Upper lobe of right lung (tissue), 1 donor: ENCODE data around the gene DHX58. TPM values are rescaled to one million over a fixed set of nuclear protein-coding genes. Genes with fewer than 3 reads are reported as not detected.

ENCODE experiments used
- ATAC-seq: fragments of 200-7000 bp; cut with Tn5 transposase; one replicate; pipeline ENCODE4 v1.9.1; 2020; ENCODE audit warnings: mild to moderate bottlenecking, moderate library complexity
- DNase-seq: peaks from one replicate; pipeline ENCODE4 v3.0.0-alpha.2; 2020
- H3K27ac ChIP-seq: fragments of 200-600 bp; one replicate; pipeline ENCODE4 v1.8.0; 2022
- H3K27me3 ChIP-seq: fragments of 200-600 bp; one replicate; pipeline ENCODE4 v1.8.0; 2022; ENCODE audit warnings: mild to moderate bottlenecking
- H3K36me3 ChIP-seq: fragments of 200-600 bp; one replicate; pipeline ENCODE4 v1.8.0; 2022
- H3K4me1 ChIP-seq: fragments of 200-600 bp; one replicate; pipeline ENCODE4 v1.8.0; 2022
- H3K4me3 ChIP-seq: fragments of 200-600 bp; one replicate; pipeline ENCODE4 v1.8.0; 2022; ENCODE audit warnings: mild to moderate bottlenecking
- H3K9me3 ChIP-seq: fragments of 200-600 bp; one replicate; pipeline ENCODE4 v1.8.0; 2022
- CTCF ChIP-seq: fragments of 200-600 bp; IDR thresholded peaks from one replicate; pipeline ENCODE4 v1.8.0; 2022; ENCODE audit warnings: antibody characterized with exemption
- intact Hi-C: fragments of 100-400 bp; cut with DNase I; formaldehyde crosslinking; loops from one replicate; pipeline ENCODE4 v1.11.0; 2022
- total RNA-seq: library from RNA; stranded (reverse); fragmentation: NEBNext Ultra II Directional; extraction: Animal tissue kit (Norgen Biotek cat#: 25700); gene quantifications from one replicate; pipeline ENCODE4 v1.2.1, GENCODE V29; 2021
- donor health status: DM: no; HTN: yes; CAD: no; lungs with severe emphysema.

DHX58 gene
- total RNA-seq, 1 donor from 2014 or later: 27.5 TPM

DNA sequence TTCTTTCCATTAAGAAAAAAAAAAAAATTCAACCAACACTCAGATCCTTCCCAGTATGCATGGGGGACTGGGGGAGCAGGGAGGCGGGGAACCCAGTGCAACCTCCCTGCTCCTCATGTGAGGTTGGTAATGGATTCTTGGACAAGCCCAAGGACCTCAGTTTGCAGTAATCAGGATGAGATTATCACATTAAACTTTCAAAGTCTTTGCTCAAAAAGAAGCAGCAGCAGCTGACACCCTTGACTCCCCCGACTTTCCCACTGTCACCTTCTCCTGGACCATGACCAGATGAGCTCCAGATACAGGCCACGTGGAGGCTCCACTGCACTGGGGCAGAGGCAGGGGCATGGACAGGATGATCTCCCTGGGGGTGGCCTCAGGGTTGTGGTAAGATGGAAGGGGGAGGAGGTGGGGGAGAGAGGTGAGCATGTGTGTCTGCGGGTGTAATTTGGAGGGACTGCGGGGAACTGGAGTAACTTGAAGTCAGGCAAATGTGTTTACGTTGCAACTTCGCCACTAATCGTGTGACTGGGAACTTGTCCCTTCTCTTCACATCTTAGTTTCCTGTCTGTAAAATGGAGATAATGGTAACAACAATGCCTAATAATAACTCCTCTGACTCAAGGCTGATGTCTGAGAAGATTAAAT, 34.0 kb downstream of the DHX58 start:
- H3K4me1 ChIP-seq: no peaks in the 10 kb centered on the region
- ATAC-seq: no peak
- TF ChIP-seq CTCF: no peak

DNA sequence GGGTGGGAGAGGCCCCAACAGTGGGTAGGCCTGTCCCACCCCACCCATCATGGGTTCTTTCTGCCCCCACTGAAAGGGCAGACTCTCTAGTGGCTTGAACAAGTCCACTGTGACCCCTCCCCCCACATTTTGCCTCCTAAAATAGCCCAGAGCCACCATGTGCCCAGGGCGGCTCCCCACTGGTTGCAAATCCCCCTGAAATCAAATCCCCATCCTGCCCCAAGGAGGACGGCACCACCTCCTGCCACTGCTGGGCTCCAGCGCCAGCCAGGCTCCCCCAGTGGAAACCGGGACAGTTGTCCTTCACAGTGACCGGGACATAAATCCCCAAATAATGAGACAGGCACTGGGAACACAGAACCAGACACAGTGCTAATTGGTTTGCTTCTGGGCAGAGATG, 34.8 kb downstream of the DHX58 start:
- TF ChIP-seq CTCF: no peak
- DNase-seq: no peak
- no peak overlapping the region for H3K4me3 ChIP-seq
- H3K4me1 ChIP-seq: no peaks in the 10 kb centered on the region
- no peak overlapping the region for H3K27ac ChIP-seq
- H3K9me3 ChIP-seq: no peaks in the 10 kb centered on the region
- peaks cover 9% of the 10 kb centered on the region for H3K27me3 ChIP-seq
- intact Hi-C loops: no loop called here
- ATAC-seq: no peak
- H3K36me3 ChIP-seq: no peaks in the 10 kb centered on the region

More for the DNA sequence above, 34.0 kb downstream of the DHX58 start:
- H3K9me3 ChIP-seq: no peaks in the 10 kb centered on the region
- no peak for DNase-seq
- H3K27ac ChIP-seq: no peak overlapping the region
- intact Hi-C loops: no loop called here
- no peaks in the 10 kb centered on the region for H3K36me3 ChIP-seq
- peaks cover 1% of the 10 kb centered on the region for H3K27me3 ChIP-seq
- H3K4me3 ChIP-seq: no peak overlapping the region

GRCh38 chr17:42076797-42077559, 35.5 kb downstream of the DHX58 start:
- Histone ChIP-seq H3K36me3 (no peaks in the 10 kb centered on the region), H3K4me1 (peaks cover 3% of the 10 kb centered on the region), H3K9me3 (no peaks in the 10 kb centered on the region), H3K27ac (no peak overlapping the region), H3K4me3 (no peak overlapping the region), H3K27me3 (peaks cover 17% of the 10 kb centered on the region)
- ATAC-seq (no peak), DNase-seq (no peak)
- no peak for TF ChIP-seq CTCF
- intact Hi-C loops: no loop called here

GRCh38 chr17:42075789-42076188, 36.7 kb downstream of the DHX58 start:
- Histone ChIP-seq H3K9me3 (no peaks in the 10 kb centered on the region), H3K36me3 (no peaks in the 10 kb centered on the region), H3K27me3 (peaks cover 29% of the 10 kb centered on the region), H3K4me3 (no peak overlapping the region), H3K4me1 (peaks cover 5% of the 10 kb centered on the region), H3K27ac (no peak overlapping the region)
- DNase-seq: no peak
- ATAC-seq: no peak
- no peak for TF ChIP-seq CTCF
- intact Hi-C loops: no loop called here

GRCh38 chr17:42072323-42073187, 40.0 kb downstream of the DHX58 start:
- Histone ChIP-seq H3K9me3 (no peaks in the 10 kb centered on the region), H3K4me1 (peaks cover 5% of the 10 kb centered on the region), H3K27me3 (peaks cover 36% of the 10 kb centered on the region), H3K27ac (no peak overlapping the region), H3K36me3 (no peaks in the 10 kb centered on the region), H3K4me3 (peak overlapping the region; percentile 33)
- ATAC-seq: peak; percentile 68
- intact Hi-C loops: no loop called here
- peak; percentile 71 for DNase-seq
- TF ChIP-seq CTCF: peak; percentile 9
